HG02973 (cell line): Measurements from ENCODE around the gene CDSN.

ENCODE experiments used
- ATAC-seq: cut with Tn5 transposase; IDR thresholded peaks from one replicate; pipeline ENCODE4 v1.9.1; 2021; ENCODE audit warnings: moderate library complexity; ENCODE audit not compliant: unreplicated experiment

Gene CDSN

GRCh38 chr6:31149827-31150447 lies 29.7 kb upstream of the CDSN start:
- no peak for ATAC-seq

- no peak for ATAC-seq
Measured at GRCh38 chr6:31145386-31145785, 25.1 kb upstream of the CDSN start.

GRCh38 chr6:31144970-31145340 lies 24.7 kb upstream of the CDSN start:
- no peak for ATAC-seq

GRCh38 chr6:31144296-31144969 lies 24.2 kb upstream of the CDSN start:
- no peak for ATAC-seq

DNA sequence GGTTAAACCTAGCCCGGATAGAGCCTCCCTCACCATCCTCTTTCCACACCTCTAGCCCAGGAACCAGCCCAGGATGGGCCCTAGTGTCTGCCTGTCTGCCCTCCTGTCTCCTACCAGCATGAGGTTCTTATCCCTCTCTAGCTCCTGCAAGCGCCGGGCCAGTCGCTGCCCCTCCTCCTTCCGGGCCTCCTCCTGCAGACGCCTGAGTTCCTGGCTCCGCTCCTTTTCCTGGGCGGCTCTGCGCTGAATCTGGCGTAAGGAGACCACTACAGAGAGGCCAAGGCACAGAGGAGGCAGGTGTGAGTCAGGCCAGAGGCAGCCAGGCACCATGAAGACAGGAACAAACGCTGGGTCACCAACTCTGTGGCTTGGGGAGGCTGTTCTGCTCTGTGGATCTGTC lies 22.9 kb upstream of the CDSN start:
- ATAC-seq, result no peak

DNA sequence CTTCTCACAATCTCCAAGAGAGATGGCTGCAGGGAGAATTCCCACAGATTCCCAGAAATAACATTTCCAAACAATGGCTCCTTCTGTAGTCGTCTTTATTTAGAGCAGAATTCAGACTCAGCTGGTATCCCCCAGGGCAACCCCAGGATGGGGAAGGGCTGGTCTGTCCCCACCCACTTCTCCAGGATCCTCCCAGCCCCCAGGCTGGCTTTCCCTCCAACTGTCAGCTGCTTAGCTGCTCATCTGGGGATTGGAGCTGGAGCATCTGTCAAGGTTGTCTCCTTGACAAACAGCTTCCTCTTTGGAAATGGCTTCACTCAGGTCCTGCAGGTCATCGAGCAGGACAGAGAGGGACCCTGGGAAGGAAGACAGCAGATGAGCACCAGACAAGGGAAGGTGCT lies 22.1 kb upstream of the CDSN start:
- no peak for ATAC-seq

DNA sequence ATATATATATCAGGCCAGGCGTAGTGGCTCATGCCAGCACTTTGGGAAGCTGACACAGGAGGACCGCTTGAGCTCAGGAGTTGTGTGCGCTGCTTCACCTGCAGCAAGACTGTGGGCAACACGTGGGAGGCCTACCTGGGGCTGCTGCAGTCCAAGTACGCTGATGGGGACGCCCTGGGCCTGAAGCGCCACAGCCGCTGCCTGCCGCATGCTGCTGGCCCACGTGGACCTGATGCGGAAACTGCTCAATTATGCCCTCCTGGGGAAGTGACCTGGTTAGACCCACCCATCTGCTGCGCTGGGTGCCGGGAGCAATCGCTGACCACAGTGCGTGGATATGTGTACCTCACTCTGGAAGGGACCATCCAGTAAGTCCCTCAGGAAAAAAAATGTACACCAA lies 20.4 kb upstream of the CDSN start:
- no peak for ATAC-seq

DNA sequence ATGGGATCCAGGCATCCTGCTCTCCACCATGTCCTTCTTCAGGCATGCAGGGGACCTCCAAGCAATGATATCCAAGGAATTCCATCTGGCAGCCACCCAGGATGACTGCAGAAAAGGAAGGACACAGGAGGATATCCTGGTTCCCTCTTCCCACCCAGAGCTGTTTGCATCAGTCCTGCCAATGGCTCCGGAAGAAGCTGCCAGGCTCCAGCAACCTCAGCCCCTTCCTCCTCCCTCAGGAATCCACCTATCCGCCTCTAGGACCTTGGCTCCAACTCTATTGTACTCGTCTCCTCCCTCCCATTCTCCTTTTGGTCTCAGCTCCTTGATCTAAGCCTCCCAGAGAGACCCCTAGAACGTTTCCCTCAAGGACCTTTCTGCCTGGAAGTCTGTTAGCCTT lies 19.4 kb upstream of the CDSN start:
- ATAC-seq, result no peak

- no peak for ATAC-seq
Measured at GRCh38 chr6:31138982-31139381, 18.7 kb upstream of the CDSN start, which contains the start of gene PSORS1C2. Gene PSORS1C2 (minus strand): TSS chr6:31139066. CDS start chr6:31139026, 40 bp downstream.

- ATAC-seq, result no peak
Measured at GRCh38 chr6:31135710-31136109, 15.5 kb upstream of the CDSN start.

- no peak for ATAC-seq
Measured at GRCh38 chr6:31132806-31133205, 12.6 kb upstream of the CDSN start.

GRCh38 chr6:31131595-31131994 lies 11.3 kb upstream of the CDSN start:
- no peak for ATAC-seq

- ATAC-seq, result no peak
Measured at GRCh38 chr6:31130751-31131150, 10.5 kb upstream of the CDSN start.

DNA sequence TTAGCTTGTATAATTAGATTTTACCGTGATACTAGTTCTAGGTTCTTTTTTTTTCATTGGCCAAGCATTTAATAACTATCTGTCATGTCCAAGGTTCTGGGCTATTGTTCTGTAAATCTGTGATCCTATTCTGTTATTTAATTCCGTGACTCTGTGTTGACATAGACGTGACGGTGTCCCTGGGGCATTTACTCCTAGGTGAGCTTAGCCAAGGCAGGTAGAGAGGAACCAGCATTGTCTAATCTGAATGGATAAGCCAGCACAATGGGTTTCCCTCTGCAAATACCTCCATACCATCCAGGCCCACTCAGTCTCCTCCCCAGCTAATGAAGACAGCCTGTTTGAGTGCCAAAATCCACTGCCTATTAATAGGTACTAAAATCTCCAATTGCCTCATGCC lies 8.9 kb upstream of the CDSN start:
- no peak for ATAC-seq

DNA sequence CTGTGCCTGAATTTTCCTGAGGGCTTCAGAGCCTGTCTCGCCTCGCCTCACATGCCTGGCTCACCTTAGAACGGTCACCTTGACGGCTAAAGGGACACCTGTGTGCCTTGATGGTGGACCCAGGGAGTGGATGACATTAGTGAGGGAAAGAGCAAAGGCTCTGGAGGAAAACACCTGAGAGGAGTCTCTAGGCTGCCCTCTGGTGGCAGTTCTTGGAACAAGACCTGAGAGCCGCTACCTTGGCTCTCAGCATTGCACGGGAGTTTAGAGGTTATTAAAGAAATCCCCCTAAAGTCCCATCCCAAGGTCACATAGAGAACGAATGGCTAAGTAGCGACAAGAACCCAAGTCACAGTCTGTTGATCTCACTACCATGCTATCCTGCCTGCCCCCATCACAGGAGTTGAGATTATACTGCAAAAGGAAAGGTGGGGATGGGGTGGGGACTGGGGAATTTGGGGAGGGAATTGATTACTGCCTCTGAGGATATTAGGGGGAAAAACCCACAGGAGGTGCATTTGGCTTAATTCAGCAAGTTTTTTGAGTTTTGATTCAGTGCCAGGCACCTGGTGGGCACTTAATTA lies 7.9 kb upstream of the CDSN start:
- no peak for ATAC-seq

DNA sequence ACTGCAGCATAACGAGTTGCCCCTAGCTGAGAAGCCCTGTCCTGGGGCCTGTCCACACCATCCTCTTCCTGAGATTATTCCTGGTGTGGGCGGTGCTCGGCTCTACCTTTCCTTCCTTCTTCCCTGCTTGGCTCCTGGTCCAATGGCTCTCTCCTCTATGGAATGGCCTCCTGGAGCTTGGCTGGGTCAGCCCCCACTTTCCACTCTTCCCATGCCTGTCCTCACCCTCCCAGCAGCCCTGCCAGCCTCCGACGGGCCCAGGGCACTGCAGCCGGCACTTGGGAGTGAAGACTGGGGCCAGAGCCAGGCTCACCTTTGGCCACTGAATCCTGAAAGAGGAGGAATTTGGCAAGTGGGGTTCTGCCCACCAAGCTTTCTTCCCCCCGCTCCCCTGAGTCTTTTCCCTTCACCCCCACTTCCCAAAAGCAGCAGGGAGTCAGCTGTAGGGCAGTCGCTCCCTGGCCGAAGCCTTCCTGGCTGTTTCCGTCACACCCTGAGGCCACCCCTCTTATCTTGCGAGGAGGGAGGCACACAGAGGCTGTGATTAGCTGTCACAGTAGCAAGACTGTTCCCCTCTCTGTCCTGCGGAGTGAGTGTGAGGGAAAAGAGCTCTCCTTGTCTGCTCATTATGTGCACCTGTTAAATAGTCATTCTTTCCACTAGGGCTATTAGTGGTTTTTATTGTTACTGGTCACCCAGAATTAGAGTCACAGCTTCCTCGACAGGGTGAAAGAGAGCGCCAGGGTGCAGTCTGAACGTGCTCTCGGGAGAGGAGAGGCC lies 6.3 kb upstream of the CDSN start:
- ATAC-seq, result no peak

DNA sequence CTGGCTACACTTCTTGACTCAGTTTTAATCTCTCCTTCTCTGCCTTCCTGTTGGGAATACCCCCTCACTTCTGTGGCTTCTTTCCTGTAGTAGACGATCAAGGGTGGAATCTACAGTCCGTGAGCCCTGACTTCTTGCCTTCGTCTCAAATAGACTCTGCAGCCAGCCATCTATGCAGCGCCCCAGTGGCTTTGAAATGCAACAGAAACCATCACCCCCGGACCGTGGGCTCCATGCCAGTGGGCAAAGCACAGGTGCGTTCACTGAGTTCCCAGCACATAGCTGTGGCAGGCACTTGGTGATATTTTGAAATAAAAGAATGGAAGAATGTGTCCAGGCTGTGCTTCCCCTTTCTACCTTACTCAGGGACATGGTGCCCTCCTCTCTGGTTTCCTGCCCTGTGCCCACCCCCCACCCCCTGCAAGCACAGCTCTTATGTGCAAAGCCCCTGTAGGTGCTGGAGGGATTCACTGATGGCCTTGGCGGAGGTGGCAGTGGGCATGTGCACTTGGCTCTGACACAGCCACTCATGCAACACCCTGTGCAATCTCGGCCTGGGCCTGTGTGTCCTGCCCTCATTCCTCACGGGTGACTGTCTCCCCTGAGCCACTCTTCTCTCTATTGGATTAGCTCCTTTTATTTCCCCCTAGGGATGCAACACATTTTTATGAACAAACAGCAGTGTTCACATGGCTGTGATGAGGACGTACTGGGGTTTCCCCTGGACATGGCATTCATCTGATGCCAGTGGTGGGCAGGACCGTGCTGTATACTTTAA lies 5.5 kb upstream of the CDSN start:
- ATAC-seq, result no peak

GRCh38 chr6:31125162-31125561 lies 4.9 kb upstream of the CDSN start:
- ATAC-seq, result no peak

DNA sequence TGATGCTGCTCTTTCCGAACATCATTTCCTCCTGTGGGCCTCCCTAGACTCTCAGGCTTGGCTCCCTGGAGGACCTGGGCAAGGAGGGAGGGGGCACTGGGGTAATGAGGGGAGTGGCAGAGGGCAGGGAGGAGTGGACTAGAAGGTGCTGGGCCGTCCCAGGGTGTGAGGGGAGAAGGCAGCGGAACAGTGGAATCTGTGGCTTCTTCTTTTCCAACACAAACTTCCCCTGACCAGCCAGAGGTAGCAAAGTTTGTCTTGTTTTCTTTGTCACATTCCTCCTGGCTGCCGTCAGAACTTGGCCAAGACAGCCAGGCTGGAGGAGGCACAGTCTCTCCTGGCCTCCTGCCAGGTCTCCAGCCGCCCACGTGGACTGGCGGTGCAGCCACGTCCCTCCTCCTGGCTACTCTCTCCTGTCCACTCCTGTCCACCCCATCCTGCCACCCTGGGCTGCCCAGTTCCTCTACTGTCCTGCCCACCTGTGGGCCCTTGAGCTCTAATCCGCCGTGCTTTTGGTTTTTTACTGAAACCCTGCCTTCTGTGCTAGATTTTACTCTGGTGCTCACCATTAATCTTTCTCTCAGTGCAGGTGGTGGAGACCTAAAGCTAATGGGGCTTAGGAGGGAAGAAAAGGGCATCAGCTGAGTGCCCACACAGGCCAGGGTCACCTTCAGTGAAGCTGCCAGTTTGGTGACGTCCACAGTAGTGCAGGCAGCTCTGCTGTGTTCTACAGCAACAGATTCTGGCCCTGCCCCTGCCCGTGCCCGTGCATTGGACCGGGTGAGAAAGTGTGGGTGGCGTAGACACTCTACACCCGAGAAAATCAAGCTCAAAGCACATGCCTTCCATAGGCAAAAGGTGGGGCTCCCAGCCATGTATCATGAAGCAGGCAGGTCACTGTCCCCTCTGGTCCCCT lies 2.8 kb upstream of the CDSN start:
- ATAC-seq, result no peak
